HEK293 (cell line): Measurements from ENCODE around the gene POLR1E.

Experiments used
- HOXC10 ChIP-seq: sonication (generic); formaldehyde crosslinking; IDR thresholded peaks from 2 replicates; pipeline ENCODE4 v1.8.1; 2023; ENCODE audit warnings: mild to moderate bottlenecking, missing genetic modification reagents
- PRDM1 ChIP-seq: fragments of 450-650 bp; formaldehyde crosslinking; IDR thresholded peaks from 2 replicates; pipeline ENCODE4; 2016; ENCODE audit warnings: missing biosample characterization, missing genetic modification characterization
- TCF7L2 ChIP-seq: IDR thresholded peaks from 2 replicates; pipeline ENCODE4 v1.6.1; 2011; ENCODE audit warnings: low read depth, mild to moderate bottlenecking, inconsistent platforms, low read length, moderate library complexity, borderline replicate concordance
- ZNF48 ChIP-seq: fragments of 450-650 bp; formaldehyde crosslinking; IDR thresholded peaks from 2 replicates; pipeline ENCODE4 v1.5.1; 2016; ENCODE audit warnings: missing biosample characterization, missing genetic modification characterization
- ZNF707 ChIP-seq: fragments of 450-650 bp; formaldehyde crosslinking; IDR thresholded peaks from 2 replicates; pipeline ENCODE4 v1.5.1; 2016; ENCODE audit warnings: missing biosample characterization, missing genetic modification characterization
- TF ChIP-seq, protein P1 (sequence below): fragments of 450-650 bp; formaldehyde crosslinking; IDR thresholded peaks from 2 replicates; pipeline ENCODE4 v1.5.1; 2016; ENCODE audit warnings: missing biosample characterization, missing genetic modification characterization

DNA sequence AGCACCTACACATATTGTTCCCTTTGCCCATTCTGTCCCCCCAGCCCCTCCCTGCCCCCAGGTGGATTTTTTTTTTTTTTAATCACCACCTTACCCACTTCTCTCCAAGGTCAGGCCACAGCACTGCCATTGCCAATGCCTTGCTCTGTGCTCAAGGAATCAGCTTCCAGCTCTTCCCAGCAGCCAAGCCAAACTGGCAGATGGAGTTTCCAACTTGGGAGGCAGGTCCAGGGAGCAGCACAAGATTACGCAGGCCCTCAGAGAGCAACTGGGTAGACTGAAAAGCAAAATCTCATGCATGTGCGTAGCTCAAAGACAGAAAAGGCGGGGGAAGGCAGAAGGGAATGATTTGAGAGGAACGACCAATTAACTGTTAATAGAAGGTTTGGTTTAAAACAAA lies 48.1 kb upstream of the POLR1E start:
- TF ChIP-seq PRDM1 (tag by site-specific recombination) (no peak), ZNF48 (no peak), TCF7L2 (no peak), HOXC10 (CRISPR knock-in tag) (no peak), ZNF707 (no peak)
- TF ChIP-seq, protein P1, sequence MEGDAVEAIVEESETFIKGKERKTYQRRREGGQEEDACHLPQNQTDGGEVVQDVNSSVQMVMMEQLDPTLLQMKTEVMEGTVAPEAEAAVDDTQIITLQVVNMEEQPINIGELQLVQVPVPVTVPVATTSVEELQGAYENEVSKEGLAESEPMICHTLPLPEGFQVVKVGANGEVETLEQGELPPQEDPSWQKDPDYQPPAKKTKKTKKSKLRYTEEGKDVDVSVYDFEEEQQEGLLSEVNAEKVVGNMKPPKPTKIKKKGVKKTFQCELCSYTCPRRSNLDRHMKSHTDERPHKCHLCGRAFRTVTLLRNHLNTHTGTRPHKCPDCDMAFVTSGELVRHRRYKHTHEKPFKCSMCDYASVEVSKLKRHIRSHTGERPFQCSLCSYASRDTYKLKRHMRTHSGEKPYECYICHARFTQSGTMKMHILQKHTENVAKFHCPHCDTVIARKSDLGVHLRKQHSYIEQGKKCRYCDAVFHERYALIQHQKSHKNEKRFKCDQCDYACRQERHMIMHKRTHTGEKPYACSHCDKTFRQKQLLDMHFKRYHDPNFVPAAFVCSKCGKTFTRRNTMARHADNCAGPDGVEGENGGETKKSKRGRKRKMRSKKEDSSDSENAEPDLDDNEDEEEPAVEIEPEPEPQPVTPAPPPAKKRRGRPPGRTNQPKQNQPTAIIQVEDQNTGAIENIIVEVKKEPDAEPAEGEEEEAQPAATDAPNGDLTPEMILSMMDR, result no peak
